HUES48 (cell line): Measurements from ENCODE around the gene PROKR1.
"Not testable (repeated sequence)": the region's sequence is repeated elsewhere in the genome, so short reads cannot be mapped to it uniquely, and the experiment has no call there.

ENCODE experiments used
- H3K27ac ChIP-seq: one replicate; pipeline ENCODE4 v1.7.0; 2013; ENCODE audit warnings: low read depth, low read length, inconsistent platforms
- H3K27me3 ChIP-seq: 2 replicates; pipeline ENCODE4 v1.6.1; 2013; ENCODE audit warnings: mild to moderate bottlenecking, low read length; ENCODE audit not compliant: control insufficient read depth, insufficient read depth
- H3K36me3 ChIP-seq: 2 replicates; pipeline ENCODE4 v1.6.1; 2013; ENCODE audit warnings: low read length; ENCODE audit not compliant: control insufficient read depth, insufficient read depth
- H3K4me1 ChIP-seq: 2 replicates; pipeline ENCODE4 v1.6.1; 2013; ENCODE audit warnings: mild to moderate bottlenecking, low read length; ENCODE audit not compliant: control insufficient read depth, insufficient read depth
- H3K4me3 ChIP-seq: 2 replicates; pipeline ENCODE4 v1.5.1; 2013; ENCODE audit warnings: mild to moderate bottlenecking, low read depth, low read length
- H3K9ac ChIP-seq: 2 replicates; pipeline ENCODE4 v1.6.1; 2013; ENCODE audit warnings: mild to moderate bottlenecking, low read depth, low read length, moderate library complexity
- H3K9me3 ChIP-seq: 2 replicates; pipeline ENCODE4 v1.6.1; 2013; ENCODE audit warnings: low read length; ENCODE audit not compliant: control insufficient read depth, insufficient read depth

The PROKR1 gene

DNA sequence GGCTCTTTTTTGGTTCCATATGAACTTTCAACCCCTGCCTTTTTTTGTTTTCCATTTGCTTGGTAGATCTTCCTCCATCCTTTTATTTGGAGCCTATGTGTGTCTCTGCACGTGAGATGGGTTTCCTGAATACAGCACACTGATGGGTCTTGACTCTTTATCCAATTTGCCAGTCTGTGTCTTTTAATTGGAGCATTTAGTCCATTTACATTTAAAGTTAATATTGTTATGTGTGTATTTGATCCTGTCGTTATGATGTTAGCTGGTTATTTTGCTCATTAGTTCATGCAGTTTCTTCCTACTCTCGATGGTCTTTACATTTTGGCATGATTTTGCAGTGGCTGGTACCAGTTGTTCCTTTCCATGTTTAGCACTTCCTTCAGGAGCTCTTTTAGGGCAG lies 34.5 kb downstream of the PROKR1 start:
- not testable (repeated sequence) for H3K4me1 ChIP-seq, H3K36me3 ChIP-seq, H3K27ac ChIP-seq, H3K4me3 ChIP-seq, H3K27me3 ChIP-seq, H3K9ac ChIP-seq
- H3K9me3 ChIP-seq: peaks cover 10% of the 10 kb centered on the region

DNA sequence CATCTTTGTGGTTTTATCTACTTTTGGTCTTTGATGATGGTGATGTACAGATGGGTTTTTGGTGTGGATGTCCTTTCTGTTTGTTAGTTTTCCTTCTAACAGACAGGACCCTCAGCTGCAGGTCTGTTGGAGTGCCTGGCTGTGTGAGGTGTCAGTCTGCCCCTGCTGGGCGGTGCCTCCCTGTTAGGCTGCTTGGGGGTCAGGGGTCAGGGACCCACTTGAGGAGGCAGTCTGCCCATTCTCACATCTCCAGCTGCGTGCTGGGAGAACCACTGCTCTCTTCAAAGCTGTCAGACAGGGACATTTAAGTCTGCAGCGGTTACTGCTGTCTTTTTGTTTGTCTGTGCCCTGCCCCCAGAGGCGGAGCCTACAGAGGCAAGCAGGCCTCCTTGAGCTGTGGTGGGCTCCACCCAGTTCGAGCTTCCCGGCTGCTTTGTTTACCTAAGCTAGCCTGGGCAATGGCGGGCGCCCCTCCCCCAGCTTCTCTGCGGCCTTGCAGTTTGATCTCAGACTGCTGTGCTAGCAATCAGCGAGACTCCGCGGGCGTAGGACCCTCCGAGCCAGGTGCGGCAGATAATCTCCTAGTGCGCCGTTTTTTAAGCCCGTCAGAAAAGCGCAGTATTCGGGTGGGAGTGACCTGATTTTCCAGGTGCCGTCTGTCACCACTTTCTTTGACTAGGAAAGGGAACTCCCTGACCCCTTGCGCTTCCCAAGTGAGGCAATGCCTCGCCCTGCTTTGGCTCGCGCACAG lies 36.0 kb downstream of the PROKR1 start:
- H3K9ac ChIP-seq, H3K27me3 ChIP-seq, H3K4me1 ChIP-seq, H3K36me3 ChIP-seq: not testable (repeated sequence)
- Histone ChIP-seq H3K4me3 (peak overlapping the region; percentile 46; the same call in 1 of the 2 replicates), H3K27ac (peak overlapping the region; percentile 55), H3K9me3 (peaks cover 10% of the 10 kb centered on the region)

DNA sequence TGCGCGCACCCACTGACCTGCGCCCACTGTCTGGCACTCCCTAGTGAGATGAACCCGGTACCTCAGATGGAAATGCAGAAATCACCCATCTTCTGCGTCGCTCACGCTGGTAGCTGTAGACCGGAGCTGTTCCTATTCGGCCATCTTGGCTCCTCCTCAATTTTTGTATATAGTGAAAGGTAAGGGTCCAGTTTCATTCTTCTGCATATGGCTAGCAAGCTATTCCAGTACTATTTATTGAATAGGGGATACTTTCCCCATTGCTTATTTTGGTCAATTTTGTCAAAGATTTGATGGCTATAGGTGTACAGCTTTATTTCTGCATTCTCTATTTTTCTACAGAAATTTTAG lies 36.5 kb downstream of the PROKR1 start:
- H3K36me3 ChIP-seq, H3K4me1 ChIP-seq, H3K9ac ChIP-seq, H3K27me3 ChIP-seq, H3K27ac ChIP-seq: not testable (repeated sequence)
- Histone ChIP-seq H3K9me3 (peaks cover 10% of the 10 kb centered on the region), H3K4me3 (peak overlapping the region; percentile 46; the same call in 1 of the 2 replicates)

- Histone ChIP-seq H3K9ac (no peak overlapping the region), H3K27me3 (no peaks in the 10 kb centered on the region), H3K36me3 (no peaks in the 10 kb centered on the region), H3K4me1 (peaks cover 11% of the 10 kb centered on the region), H3K9me3 (peaks cover 7% of the 10 kb centered on the region), H3K4me3 (no peak overlapping the region), H3K27ac (no peak overlapping the region)
Measured at GRCh38 chr2:68684197-68684596, 40.8 kb downstream of the PROKR1 start.

DNA sequence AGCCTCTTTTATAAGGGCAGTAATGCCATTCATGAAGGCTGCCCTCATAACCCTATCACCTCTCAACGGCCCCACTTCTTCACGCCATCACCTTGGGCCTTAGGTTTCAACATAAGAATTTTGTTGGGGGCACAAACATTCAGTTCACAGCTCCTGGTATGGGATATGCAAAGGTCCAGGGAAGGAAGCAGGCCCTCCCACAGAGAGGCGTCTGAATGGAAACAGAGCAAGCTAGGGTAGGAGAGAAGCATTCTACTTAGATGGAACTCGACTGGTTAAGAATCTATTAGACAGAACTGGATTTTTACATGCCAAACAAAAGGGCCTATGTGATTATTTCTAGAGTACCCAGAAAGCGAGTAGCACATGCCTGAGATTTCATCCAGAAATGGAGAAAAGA lies 42.8 kb downstream of the PROKR1 start:
- Histone ChIP-seq H3K9ac (no peak overlapping the region), H3K36me3 (no peaks in the 10 kb centered on the region), H3K4me1 (peaks cover 28% of the 10 kb centered on the region), H3K27me3 (no peaks in the 10 kb centered on the region), H3K27ac (no peak overlapping the region), H3K9me3 (no peaks in the 10 kb centered on the region), H3K4me3 (no peak overlapping the region)

DNA sequence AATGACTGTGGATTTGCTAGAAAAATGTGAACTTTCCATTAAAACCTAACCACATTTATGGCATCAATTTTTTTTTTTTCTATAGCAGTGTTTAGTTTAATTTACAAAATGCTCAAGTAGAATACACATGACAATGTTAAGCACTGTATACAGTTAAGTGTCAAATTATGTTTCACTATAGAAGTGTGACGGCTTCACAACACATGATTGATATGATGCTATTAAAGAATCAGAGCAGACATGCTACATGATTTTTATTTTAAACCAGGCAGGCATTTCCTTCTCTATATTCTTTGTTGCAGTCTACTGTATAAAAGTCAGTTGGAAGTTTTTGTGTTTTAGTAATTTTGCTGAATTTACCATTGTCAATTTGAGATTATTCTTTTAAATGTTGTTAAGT lies 43.6 kb downstream of the PROKR1 start:
- H3K4me1 ChIP-seq: peaks cover 28% of the 10 kb centered on the region
- H3K9me3 ChIP-seq: no peaks in the 10 kb centered on the region

DNA sequence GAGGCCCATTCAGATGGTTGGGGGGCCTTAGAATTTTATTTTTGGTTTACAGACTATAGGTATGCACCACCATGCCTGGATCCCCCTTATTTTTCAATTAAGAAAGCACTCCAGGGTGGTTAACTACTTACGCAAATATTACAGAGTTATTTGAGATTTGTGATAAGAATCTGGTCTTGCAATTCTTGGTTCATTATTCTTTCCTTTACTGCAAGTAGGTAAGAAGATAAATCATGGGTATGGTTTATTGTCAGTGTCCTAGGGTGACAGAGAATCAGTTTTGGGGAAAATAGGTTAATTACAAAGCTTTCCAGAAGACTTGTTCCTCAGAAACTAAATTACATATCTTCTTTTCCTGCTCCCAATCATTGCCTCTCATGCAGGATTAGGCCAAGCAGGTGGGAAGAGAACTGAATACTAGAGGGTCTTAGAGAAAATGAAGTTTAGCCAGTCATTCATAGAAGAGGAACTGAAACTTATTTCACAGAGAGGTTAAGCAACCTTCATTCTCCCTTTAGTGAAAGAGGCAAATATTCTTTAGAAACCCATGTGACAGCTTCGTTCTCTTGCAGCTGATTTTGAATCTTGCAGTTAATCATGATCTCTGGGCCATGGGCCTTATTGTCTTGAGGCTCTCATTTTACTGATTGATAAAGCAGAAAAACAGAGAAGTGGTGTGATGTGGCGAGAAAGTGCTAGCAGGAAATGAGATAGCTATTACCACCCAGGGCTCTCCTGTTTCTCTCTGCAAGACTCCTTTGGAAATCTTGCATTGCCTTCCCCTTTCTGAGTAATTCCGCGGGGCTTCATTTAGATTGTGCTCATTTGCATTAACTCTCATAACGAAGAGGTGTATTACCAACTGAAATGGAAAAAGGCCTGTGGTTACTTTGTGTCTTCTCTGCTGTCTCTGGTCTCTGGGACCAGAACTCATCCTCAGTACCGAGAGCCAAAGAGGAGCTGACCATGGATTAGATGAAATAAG lies 46.5 kb downstream of the PROKR1 start:
- Histone ChIP-seq H3K27me3 (no peaks in the 10 kb centered on the region), H3K4me3 (no peak overlapping the region), H3K36me3 (no peaks in the 10 kb centered on the region), H3K9ac (no peak overlapping the region; the same call in 1 of the 2 replicates), H3K9me3 (no peaks in the 10 kb centered on the region), H3K27ac (peak overlapping the region; percentile 72), H3K4me1 (peaks cover 28% of the 10 kb centered on the region)

More for the DNA sequence above, 43.6 kb downstream of the PROKR1 start:
- no peak overlapping the region for H3K27ac ChIP-seq
- no peaks in the 10 kb centered on the region for H3K36me3 ChIP-seq
- H3K4me3 ChIP-seq: no peak overlapping the region
- H3K27me3 ChIP-seq: no peaks in the 10 kb centered on the region
- H3K9ac ChIP-seq: no peak overlapping the region

- no peaks in the 10 kb centered on the region for H3K9me3 ChIP-seq
- H3K9ac ChIP-seq: no peak overlapping the region
- no peaks in the 10 kb centered on the region for H3K27me3 ChIP-seq
- H3K27ac ChIP-seq: no peak overlapping the region
- no peak overlapping the region for H3K4me3 ChIP-seq
- peaks cover 27% of the 10 kb centered on the region for H3K4me1 ChIP-seq
- H3K36me3 ChIP-seq: no peaks in the 10 kb centered on the region
Measured at GRCh38 chr2:68690851-68691250, 47.5 kb downstream of the PROKR1 start.

GRCh38 chr2:68692511-68692910 lies 49.1 kb downstream of the PROKR1 start:
- H3K36me3 ChIP-seq: no peaks in the 10 kb centered on the region
- H3K9ac ChIP-seq: no peak overlapping the region
- H3K4me1 ChIP-seq: peaks cover 33% of the 10 kb centered on the region
- H3K4me3 ChIP-seq: no peak overlapping the region
- peaks cover 9% of the 10 kb centered on the region; the same call in 1 of the 2 replicates for H3K9me3 ChIP-seq
- H3K27me3 ChIP-seq: no peaks in the 10 kb centered on the region
- no peak overlapping the region for H3K27ac ChIP-seq

DNA sequence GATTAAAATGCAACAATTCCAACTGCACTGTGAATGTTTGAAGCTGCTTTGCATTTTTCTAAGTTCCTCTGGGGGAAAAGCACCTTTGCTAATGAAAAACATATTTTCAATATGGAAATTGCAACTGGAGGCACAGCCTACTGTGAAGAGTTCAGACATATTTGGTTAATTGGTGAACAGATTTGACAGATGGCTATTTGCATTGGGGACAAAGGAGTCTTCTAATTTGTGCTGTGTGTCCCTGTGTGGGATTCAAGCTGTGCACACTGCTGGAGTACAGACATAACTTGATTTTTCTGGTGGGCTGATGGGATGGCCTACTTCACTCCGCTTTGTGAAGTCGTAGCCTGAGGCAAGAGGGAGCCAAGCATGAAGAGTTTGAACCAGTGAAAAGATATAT lies 50.6 kb downstream of the PROKR1 start:
- no peaks in the 10 kb centered on the region for H3K27me3 ChIP-seq
- H3K36me3 ChIP-seq: no peaks in the 10 kb centered on the region
- H3K9ac ChIP-seq: no peak overlapping the region
- H3K9me3 ChIP-seq: peaks cover 12% of the 10 kb centered on the region; the same call in 1 of the 2 replicates
- no peak overlapping the region for H3K27ac ChIP-seq
- peaks cover 33% of the 10 kb centered on the region for H3K4me1 ChIP-seq
- H3K4me3 ChIP-seq: no peak overlapping the region

DNA sequence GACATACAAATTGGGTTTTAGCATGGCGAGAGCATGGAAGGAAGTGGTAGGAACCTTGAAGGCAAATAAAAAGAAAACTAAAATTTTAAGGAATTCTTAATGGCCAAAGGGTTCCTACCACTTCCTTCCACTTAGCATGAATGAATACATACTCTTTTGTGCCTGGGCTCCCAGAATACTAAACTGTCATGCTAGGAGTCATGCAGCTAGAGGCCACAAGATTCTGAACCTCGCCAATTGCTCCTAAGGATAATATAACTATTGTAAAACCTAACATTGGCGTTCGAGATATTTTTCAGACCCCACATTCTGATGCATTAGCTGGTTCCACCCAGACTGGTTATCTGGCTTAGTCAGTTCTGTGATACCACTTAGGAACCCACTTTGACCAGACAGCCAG lies 52.6 kb downstream of the PROKR1 start:
- peaks cover 26% of the 10 kb centered on the region for H3K9me3 ChIP-seq
- peak overlapping the region; percentile 6 for H3K27ac ChIP-seq
- H3K9ac ChIP-seq: no peak overlapping the region
- H3K4me1 ChIP-seq: peaks cover 17% of the 10 kb centered on the region
- H3K36me3 ChIP-seq: no peaks in the 10 kb centered on the region
- no peaks in the 10 kb centered on the region for H3K27me3 ChIP-seq
- H3K4me3 ChIP-seq: no peak overlapping the region
